H9 (cell line): Measurements from ENCODE around the gene PLEKHM3. TPM values are rescaled to one million over a fixed set of nuclear protein-coding genes. Genes with fewer than 3 reads are reported as not detected.

ENCODE experiments used
- DNase-seq: peaks from one replicate; pipeline ENCODE4 v3.0.0-alpha.2; 2017
- H2AFZ ChIP-seq: one replicate; pipeline ENCODE4 v1.6.1; 2013; ENCODE audit warnings: mild to moderate bottlenecking, low read length, control low read depth, moderate library complexity
- H2AK5ac ChIP-seq: 2 replicates; pipeline ENCODE4 v1.6.1; 2013; ENCODE audit warnings: low read length, control low read depth, mixed read lengths; ENCODE audit not compliant: insufficient read length
- H2BK120ac ChIP-seq: one replicate; pipeline ENCODE4 v1.6.1; 2013; ENCODE audit warnings: low read depth, mild to moderate bottlenecking, low read length, control low read depth, inconsistent platforms; ENCODE audit not compliant: poor library complexity, severe bottlenecking
- H2BK12ac ChIP-seq: 2 replicates; pipeline ENCODE4 v1.6.1; 2013; ENCODE audit warnings: low read length, control low read depth, mixed read lengths, low read depth; ENCODE audit not compliant: insufficient read length
- H2BK15ac ChIP-seq: 2 replicates; pipeline ENCODE4 v1.6.1; 2013; ENCODE audit warnings: low read depth, low read length, control low read depth
- H2BK20ac ChIP-seq: one replicate; pipeline ENCODE4 v1.6.1; 2013; ENCODE audit warnings: low read depth, mild to moderate bottlenecking, low read length, control low read depth, inconsistent platforms; ENCODE audit not compliant: poor library complexity, severe bottlenecking
- H2BK5ac ChIP-seq: 2 replicates; pipeline ENCODE4 v1.6.1; 2013; ENCODE audit warnings: low read length, control low read depth, mixed read lengths; ENCODE audit not compliant: insufficient read length
- H3K14ac ChIP-seq: 2 replicates; pipeline ENCODE4 v1.6.1; 2013; ENCODE audit warnings: low read length, control low read depth; ENCODE audit not compliant: insufficient read depth
- H3K18ac ChIP-seq: 2 replicates; pipeline ENCODE4 v1.6.1; 2013; ENCODE audit warnings: low read depth, mild to moderate bottlenecking, mixed read lengths, low read length, control low read depth; ENCODE audit not compliant: insufficient read length
- H3K23ac ChIP-seq: 2 replicates; pipeline ENCODE4 v1.6.1; 2013; ENCODE audit warnings: low read length, control low read depth, mixed read lengths, low read depth; ENCODE audit not compliant: insufficient read length
- H3K23me2 ChIP-seq: 2 replicates; pipeline ENCODE4 v1.6.1; 2013; ENCODE audit warnings: low read depth, mild to moderate bottlenecking, mixed read lengths, low read length, control low read depth; ENCODE audit not compliant: insufficient read length, poor library complexity, severe bottlenecking
- H3K27ac ChIP-seq: 2 replicates; pipeline ENCODE4 v1.5.1; 2013; ENCODE audit warnings: low read length, control low read depth, mixed read lengths, low read depth; ENCODE audit not compliant: insufficient read length
- H3K27me3 ChIP-seq: 2 replicates; pipeline ENCODE4 v1.6.1; 2013; ENCODE audit warnings: low read length, control low read depth, inconsistent platforms; ENCODE audit not compliant: insufficient read depth
- H3K4ac ChIP-seq: 2 replicates; pipeline ENCODE4 v1.6.1; 2013; ENCODE audit warnings: low read depth, mild to moderate bottlenecking, control low read depth, inconsistent platforms, low read length, moderate library complexity
- H3K4me1 ChIP-seq: 2 replicates; pipeline ENCODE4 v1.6.1; 2013; ENCODE audit warnings: low read length, control low read depth, inconsistent platforms; ENCODE audit not compliant: insufficient read depth
- H3K4me2 ChIP-seq: 2 replicates; pipeline ENCODE4 v1.6.1; 2013; ENCODE audit warnings: low read length, control low read depth, mixed read lengths; ENCODE audit not compliant: insufficient read length, insufficient read depth
- H3K56ac ChIP-seq: 2 replicates; pipeline ENCODE4 v1.6.1; 2013; ENCODE audit warnings: low read depth, mild to moderate bottlenecking, mixed read lengths, low read length, control low read depth; ENCODE audit not compliant: insufficient read length
- H3K79me1 ChIP-seq: 2 replicates; pipeline ENCODE4 v1.6.1; 2013; ENCODE audit warnings: low read depth, mild to moderate bottlenecking, moderate library complexity, low read length, control low read depth, inconsistent platforms; ENCODE audit not compliant: insufficient read depth, poor library complexity, severe bottlenecking
- H3K79me2 ChIP-seq: 2 replicates; pipeline ENCODE4 v1.6.1; 2013; ENCODE audit warnings: low read length, control low read depth, inconsistent platforms; ENCODE audit not compliant: insufficient read depth
- H3K9ac ChIP-seq: 2 replicates; pipeline ENCODE4 v1.6.1; 2013; ENCODE audit warnings: low read length, control low read depth, mixed read lengths; ENCODE audit not compliant: insufficient read length; ENCODE audit errors: extremely low read depth
- H3K9me3 ChIP-seq: one replicate; pipeline ENCODE4 v1.6.1; 2013; ENCODE audit warnings: low read depth, low read length, inconsistent platforms; ENCODE audit not compliant: control insufficient read depth
- H3T11ph ChIP-seq: one replicate; pipeline ENCODE4 v1.6.1; 2013; ENCODE audit warnings: mild to moderate bottlenecking, low read length, control low read depth, inconsistent platforms
- H4K20me1 ChIP-seq: one replicate; pipeline ENCODE4 v1.6.1; 2013; ENCODE audit not compliant: control insufficient read depth, insufficient read length, insufficient read depth
- H4K5ac ChIP-seq: 2 replicates; pipeline ENCODE4 v1.6.1; 2013; ENCODE audit warnings: low read depth, mild to moderate bottlenecking, mixed read lengths, low read length, control low read depth; ENCODE audit not compliant: insufficient read length
- H4K8ac ChIP-seq: replicated peaks from 2 replicates; pipeline ENCODE4 v1.6.1; 2013; ENCODE audit warnings: low read length, control low read depth, mixed read lengths, low read depth; ENCODE audit not compliant: insufficient read length
- H4K91ac ChIP-seq: 2 replicates; pipeline ENCODE4 v1.6.1; 2013; ENCODE audit warnings: low read depth, mild to moderate bottlenecking, moderate library complexity, mixed read lengths, low read length, control low read depth; ENCODE audit not compliant: insufficient read length
- H3K27ac Mint-ChIP-seq, 3 experiments: 2 replicates in 2 of 3; 3 replicates in 1 of 3; pipeline ENCODE4 v1.8.0; 2020 to 2021; ENCODE audit warnings: mixed read lengths in 3 of 3, mild to moderate bottlenecking in 1 of 3, moderate library complexity in 1 of 3
- H3K27me3 Mint-ChIP-seq: 2 replicates; pipeline ENCODE4 v1.8.0; 2021; ENCODE audit warnings: low read depth, mild to moderate bottlenecking, moderate library complexity, mixed read lengths
- H3K36me3 Mint-ChIP-seq, 3 experiments: 2 replicates in 2 of 3; 3 replicates in 1 of 3; pipeline ENCODE4 v1.8.0; 2020 to 2021; ENCODE audit warnings: low read depth in 3 of 3, mixed read lengths in 3 of 3; ENCODE audit not compliant: insufficient read depth in 1 of 3
- H3K4me1 Mint-ChIP-seq, 2 experiments: 2 replicates each; pipeline ENCODE4 v1.8.0; 2020; ENCODE audit warnings: mixed read lengths in 2 of 2
- H3K4me3 Mint-ChIP-seq, 2 experiments: 2 replicates in 1 of 2; 3 replicates in 1 of 2; pipeline ENCODE4 v1.8.0; 2020 to 2021; ENCODE audit warnings: mild to moderate bottlenecking in 2 of 2, mixed read lengths in 2 of 2, moderate library complexity in 1 of 2
- H3K9me3 Mint-ChIP-seq, 2 experiments: 2 replicates in 1 of 2; 3 replicates in 1 of 2; pipeline ENCODE4 v1.8.0; 2020; ENCODE audit warnings: mild to moderate bottlenecking in 2 of 2, mixed read lengths in 2 of 2, moderate library complexity in 1 of 2
- WGBS: extraction: QIAGEN DNeasy Blood & Tissue Kit; methylation state at CpG from one replicate; pipeline ENCODE4 v1.1.7; 2013; ENCODE audit warnings: missing lambda C conversion rate, low lambda C conversion rate, mixed read lengths; ENCODE audit not compliant: insufficient read length; ENCODE audit errors: extremely low coverage; 5-methylcytosine and 5-hydroxymethylcytosine counted together
- total RNA-seq: library from RNA; stranded (reverse); gene quantifications from 2 replicates; pipeline ENCODE4 v1.2.1, GENCODE V29; 2021
- TF ChIP-seq, protein P1 (sequence below): fragments of 200-600 bp; sonication (generic); conservative IDR thresholded peaks from 3 replicates; pipeline ENCODE4 v1.8.0; 2021; ENCODE audit warnings: antibody characterized with exemption, mild to moderate bottlenecking

PLEKHM3 gene
- total RNA-seq, 1 experiment from 2014 or later: 7.5 TPM

DNA sequence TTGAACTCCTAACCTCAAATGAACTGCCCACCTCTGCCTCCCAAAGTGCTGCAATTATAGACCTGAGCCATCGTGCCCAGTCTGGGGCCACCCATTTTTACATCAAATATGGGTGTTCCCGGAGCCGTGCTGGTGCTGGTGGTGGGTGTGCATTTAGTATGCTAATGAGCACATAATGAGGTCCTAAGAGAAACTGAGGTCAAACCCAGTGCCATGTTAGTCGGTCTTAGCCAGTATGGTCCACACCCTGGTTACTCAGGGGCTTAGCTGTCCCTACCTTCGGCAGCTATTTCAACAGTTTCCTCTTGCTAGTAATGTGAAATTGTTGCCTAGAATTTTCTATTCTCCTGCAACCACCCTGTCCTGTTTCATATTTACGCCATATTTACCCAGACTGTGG lies 217.2 kb downstream of the PLEKHM3 start:
- no peak overlapping the region for H4K5ac ChIP-seq
- no peak overlapping the region for H3K27ac ChIP-seq
- H3K4me1 Mint-ChIP-seq: peaks cover 50 to 55% of the 10 kb centered on the region in 2 experiments
- no peaks in the 10 kb centered on the region for H3K9me3 ChIP-seq
- no peak overlapping the region for H2AK5ac ChIP-seq
- H3K4me1 ChIP-seq: peaks cover 14% of the 10 kb centered on the region
- peak overlapping the region in 1 of 3 experiments; percentile 92; a peak in 2 of 7 replicates for H3K27ac Mint-ChIP-seq
- H2BK15ac ChIP-seq: no peak overlapping the region
- no peak overlapping the region for H3K4me2 ChIP-seq
- H2BK120ac ChIP-seq: no peak overlapping the region
- no peak overlapping the region for H3K9ac ChIP-seq
- no peak overlapping the region for H4K91ac ChIP-seq
- H3K4ac ChIP-seq: no peak overlapping the region
- no peak overlapping the region for H2AFZ ChIP-seq
- TF ChIP-seq, protein P1, sequence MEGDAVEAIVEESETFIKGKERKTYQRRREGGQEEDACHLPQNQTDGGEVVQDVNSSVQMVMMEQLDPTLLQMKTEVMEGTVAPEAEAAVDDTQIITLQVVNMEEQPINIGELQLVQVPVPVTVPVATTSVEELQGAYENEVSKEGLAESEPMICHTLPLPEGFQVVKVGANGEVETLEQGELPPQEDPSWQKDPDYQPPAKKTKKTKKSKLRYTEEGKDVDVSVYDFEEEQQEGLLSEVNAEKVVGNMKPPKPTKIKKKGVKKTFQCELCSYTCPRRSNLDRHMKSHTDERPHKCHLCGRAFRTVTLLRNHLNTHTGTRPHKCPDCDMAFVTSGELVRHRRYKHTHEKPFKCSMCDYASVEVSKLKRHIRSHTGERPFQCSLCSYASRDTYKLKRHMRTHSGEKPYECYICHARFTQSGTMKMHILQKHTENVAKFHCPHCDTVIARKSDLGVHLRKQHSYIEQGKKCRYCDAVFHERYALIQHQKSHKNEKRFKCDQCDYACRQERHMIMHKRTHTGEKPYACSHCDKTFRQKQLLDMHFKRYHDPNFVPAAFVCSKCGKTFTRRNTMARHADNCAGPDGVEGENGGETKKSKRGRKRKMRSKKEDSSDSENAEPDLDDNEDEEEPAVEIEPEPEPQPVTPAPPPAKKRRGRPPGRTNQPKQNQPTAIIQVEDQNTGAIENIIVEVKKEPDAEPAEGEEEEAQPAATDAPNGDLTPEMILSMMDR: no peak
- H3K9me3 Mint-ChIP-seq: no peaks in the 10 kb centered on the region; a peak in 1 of 5 replicates
- no peaks in the 10 kb centered on the region for H4K20me1 ChIP-seq
- no peak overlapping the region for H3K23ac ChIP-seq
- H3K23me2 ChIP-seq: no peaks in the 10 kb centered on the region
- no peak overlapping the region for H2BK12ac ChIP-seq
- no peak overlapping the region for H3K56ac ChIP-seq
- no peaks in the 10 kb centered on the region for H3K79me2 ChIP-seq
- no peak overlapping the region for H3K4me3 Mint-ChIP-seq
- DNase-seq: no peak
- no peak overlapping the region for H3K14ac ChIP-seq
- H4K8ac ChIP-seq: no peak overlapping the region
- no peak overlapping the region for H2BK20ac ChIP-seq
- no peaks in the 10 kb centered on the region for H3K36me3 Mint-ChIP-seq
- H3K18ac ChIP-seq: no peak overlapping the region
- WGBS: no CpG with 5 or more reads among the region's 6 CpGs
- no peak overlapping the region for H3T11ph ChIP-seq
- no peaks in the 10 kb centered on the region for H3K27me3 Mint-ChIP-seq
- H3K27me3 ChIP-seq: no peaks in the 10 kb centered on the region
- H3K79me1 ChIP-seq: no peaks in the 10 kb centered on the region
- H2BK5ac ChIP-seq: no peak overlapping the region
